SK-N-SH treated with all-trans-retinoic acid at 6 μM for 48 hours (cell line): ENCODE results near the gene SLC24A4.

Experiments used
- ATAC-seq: fragments of 200-7000 bp; cut with Tn5 transposase; 3 replicates; pipeline ENCODE4 v1.9.1; 2020; ENCODE audit warnings: mild to moderate bottlenecking, moderate library complexity
- ARNTL ChIP-seq: fragments of 450-650 bp; formaldehyde crosslinking; IDR thresholded peaks from 2 replicates; pipeline ENCODE4 v1.5.0; 2020; ENCODE audit warnings: low read depth, mild to moderate bottlenecking, moderate library complexity, borderline replicate concordance
- BACH2 ChIP-seq: fragments of 250-450 bp; sonication (Bioruptor Pico); IDR thresholded peaks from 2 replicates; pipeline ENCODE4 v1.9.0; 2021; ENCODE audit warnings: mild to moderate bottlenecking, borderline replicate concordance
- CSDC2 ChIP-seq: fragments of 250-450 bp; sonication (Bioruptor Pico); IDR thresholded peaks from 2 replicates; pipeline ENCODE4 v1.5.0; 2020; ENCODE audit warnings: mild to moderate bottlenecking, moderate library complexity
- ESRRG ChIP-seq: fragments of 250-450 bp; sonication (Bioruptor Pico); IDR thresholded peaks from 2 replicates; pipeline ENCODE4 v1.6.1; 2021; ENCODE audit warnings: mild to moderate bottlenecking
- GLIS3 ChIP-seq: fragments of 250-450 bp; sonication (Bioruptor Pico); IDR thresholded peaks from 2 replicates; pipeline ENCODE4 v1.5.0; 2020; ENCODE audit warnings: mild to moderate bottlenecking, moderate library complexity
- ISL1 ChIP-seq: fragments of 250-450 bp; sonication (Bioruptor Pico); IDR thresholded peaks from 2 replicates; pipeline ENCODE4 v2.1.2; 2022; ENCODE audit warnings: mild to moderate bottlenecking, moderate library complexity
- OSR1 ChIP-seq: fragments of 250-450 bp; sonication (Bioruptor Pico); IDR thresholded peaks from 2 replicates; pipeline ENCODE4 v1.8.0; 2022; ENCODE audit warnings: moderate library complexity, mild to moderate bottlenecking, inconsistent platforms
- PPARA ChIP-seq: fragments of 250-450 bp; sonication (Bioruptor Pico); IDR thresholded peaks from 2 replicates; pipeline ENCODE4 v1.5.0; 2020; ENCODE audit warnings: mild to moderate bottlenecking, borderline replicate concordance
- RARB ChIP-seq: fragments of 250-450 bp; sonication (Bioruptor Pico); IDR thresholded peaks from 2 replicates; pipeline ENCODE4 v1.8.0; 2021; ENCODE audit warnings: mild to moderate bottlenecking, moderate library complexity
- SNAI2 ChIP-seq: fragments of 250-450 bp; sonication (Bioruptor Pico); IDR thresholded peaks from 2 replicates; pipeline ENCODE4 v1.5.0; 2020; ENCODE audit warnings: mild to moderate bottlenecking, moderate library complexity
- TOX ChIP-seq: fragments of 250-450 bp; sonication (Bioruptor Pico); IDR thresholded peaks from 2 replicates; pipeline ENCODE4 v1.8.0; 2021; ENCODE audit warnings: mild to moderate bottlenecking, moderate library complexity, borderline replicate concordance
- ZC3H10 ChIP-seq: fragments of 250-450 bp; sonication (Bioruptor Pico); IDR thresholded peaks from 2 replicates; pipeline ENCODE4 v1.5.1; 2021; ENCODE audit warnings: mild to moderate bottlenecking, moderate library complexity
- ZFP3 ChIP-seq: fragments of 250-450 bp; sonication (Bioruptor Pico); IDR thresholded peaks from 2 replicates; pipeline ENCODE4 v1.5.0; 2020; ENCODE audit warnings: mild to moderate bottlenecking, moderate library complexity
- ZFP30 ChIP-seq: fragments of 450-650 bp; formaldehyde crosslinking; IDR thresholded peaks from 2 replicates; pipeline ENCODE4 v1.5.0; 2022; ENCODE audit warnings: mild to moderate bottlenecking, moderate library complexity
- ZNF565 ChIP-seq: fragments of 450-650 bp; formaldehyde crosslinking; conservative IDR thresholded peaks from 2 replicates; pipeline ENCODE4 v1.5.0; 2020; ENCODE audit warnings: low read depth, mild to moderate bottlenecking, moderate library complexity
- ZNF70 ChIP-seq: fragments of 450-650 bp; formaldehyde crosslinking; IDR thresholded peaks from 2 replicates; pipeline ENCODE4 v1.5.0; 2020; ENCODE audit warnings: mild to moderate bottlenecking, moderate library complexity
- ZNF8 ChIP-seq: fragments of 450-650 bp; formaldehyde crosslinking; IDR thresholded peaks from 2 replicates; pipeline ENCODE4 v1.5.0; 2020; ENCODE audit warnings: mild to moderate bottlenecking, moderate library complexity
- TF ChIP-seq, protein P1 (sequence below): fragments of 250-450 bp; sonication (Bioruptor Pico); IDR thresholded peaks from 2 replicates; pipeline ENCODE4 v1.8.0; 2020; ENCODE audit warnings: mild to moderate bottlenecking, moderate library complexity, borderline replicate concordance
- TF ChIP-seq, protein P2 (sequence below): fragments of 250-450 bp; sonication (Bioruptor Pico); IDR thresholded peaks from 2 replicates; pipeline ENCODE4 v1.5.1; 2021; ENCODE audit warnings: mild to moderate bottlenecking, moderate library complexity
- TF ChIP-seq, protein P3 (sequence below): fragments of 250-450 bp; sonication (Bioruptor Pico); IDR thresholded peaks from 2 replicates; pipeline ENCODE4 v1.5.0; 2020; ENCODE audit warnings: mild to moderate bottlenecking, moderate library complexity
- TF ChIP-seq, protein P4 (sequence below): fragments of 250-450 bp; sonication (Bioruptor Pico); IDR thresholded peaks from 2 replicates; pipeline ENCODE4 v1.5.1; 2020; ENCODE audit warnings: low read depth, mild to moderate bottlenecking, moderate library complexity

The SLC24A4 gene

DNA sequence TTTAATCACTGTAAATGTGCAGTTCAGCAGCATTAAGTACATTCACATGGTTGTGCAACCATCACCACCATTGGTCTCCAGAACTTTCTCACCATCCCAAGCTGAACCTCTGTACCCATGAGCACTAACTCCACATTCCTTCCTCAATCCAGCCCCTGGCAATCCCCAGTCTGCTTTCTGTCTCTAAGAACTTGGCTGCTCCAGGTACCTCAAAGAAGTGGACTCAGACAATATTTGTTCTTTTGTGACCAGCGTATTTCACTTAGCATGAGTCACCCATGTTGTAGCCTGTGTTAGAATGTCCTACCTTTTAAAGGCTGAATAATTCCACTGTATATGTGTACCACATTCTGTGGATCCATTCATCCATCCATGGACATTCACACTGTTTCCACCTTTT, 64.6 kb downstream of the SLC24A4 start:
- no peak for TF ChIP-seq RARB (CRISPR knock-in tag)
- no peak for TF ChIP-seq ZNF8
- no peak for TF ChIP-seq OSR1 (CRISPR knock-in tag)
- no peak for TF ChIP-seq ZFP3 (CRISPR knock-in tag)
- no peak for TF ChIP-seq PPARA (CRISPR knock-in tag)
- TF ChIP-seq ZC3H10 = no peak
- TF ChIP-seq, all 23 proteins: peak for 0
- no peak for ATAC-seq

DNA sequence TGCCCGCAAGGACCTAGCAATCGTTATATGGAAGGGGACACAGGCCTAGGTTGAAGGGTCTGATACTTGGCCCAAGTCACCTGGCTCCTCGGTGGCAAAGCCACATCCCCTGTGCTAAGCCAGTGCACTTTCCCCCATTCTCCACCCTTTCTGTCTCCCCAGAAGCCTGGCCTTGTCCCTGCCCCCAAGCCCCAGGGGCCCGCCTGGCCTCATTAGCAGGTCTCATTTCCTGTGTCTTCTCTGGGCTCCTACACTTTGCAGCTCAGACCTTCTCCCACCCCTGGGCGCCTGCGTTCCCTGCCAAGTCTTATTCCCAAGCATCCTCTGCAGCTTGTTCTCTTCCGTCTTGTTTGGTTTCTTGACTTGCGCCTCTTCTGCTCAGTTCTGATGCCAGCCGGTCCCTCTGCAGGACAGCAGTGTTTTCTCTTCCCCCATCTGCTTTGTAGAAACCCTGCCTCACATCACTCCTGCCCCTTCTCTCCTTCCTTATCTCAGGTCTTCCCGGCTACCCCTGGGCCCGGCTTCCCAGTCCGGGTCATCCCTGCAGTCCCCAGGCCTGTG, 66.7 kb downstream of the SLC24A4 start:
- ATAC-seq = no peak
- TF ChIP-seq, protein P1, sequence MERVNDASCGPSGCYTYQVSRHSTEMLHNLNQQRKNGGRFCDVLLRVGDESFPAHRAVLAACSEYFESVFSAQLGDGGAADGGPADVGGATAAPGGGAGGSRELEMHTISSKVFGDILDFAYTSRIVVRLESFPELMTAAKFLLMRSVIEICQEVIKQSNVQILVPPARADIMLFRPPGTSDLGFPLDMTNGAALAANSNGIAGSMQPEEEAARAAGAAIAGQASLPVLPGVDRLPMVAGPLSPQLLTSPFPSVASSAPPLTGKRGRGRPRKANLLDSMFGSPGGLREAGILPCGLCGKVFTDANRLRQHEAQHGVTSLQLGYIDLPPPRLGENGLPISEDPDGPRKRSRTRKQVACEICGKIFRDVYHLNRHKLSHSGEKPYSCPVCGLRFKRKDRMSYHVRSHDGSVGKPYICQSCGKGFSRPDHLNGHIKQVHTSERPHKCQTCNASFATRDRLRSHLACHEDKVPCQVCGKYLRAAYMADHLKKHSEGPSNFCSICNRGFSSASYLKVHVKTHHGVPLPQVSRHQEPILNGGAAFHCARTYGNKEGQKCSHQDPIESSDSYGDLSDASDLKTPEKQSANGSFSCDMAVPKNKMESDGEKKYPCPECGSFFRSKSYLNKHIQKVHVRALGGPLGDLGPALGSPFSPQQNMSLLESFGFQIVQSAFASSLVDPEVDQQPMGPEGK (CRISPR knock-in tag) = no peak
- TF ChIP-seq OSR1 (CRISPR knock-in tag) (no peak), ZFP30 (CRISPR knock-in tag) (no peak), PPARA (CRISPR knock-in tag) (no peak), TOX (CRISPR knock-in tag) (no peak), ZNF565 (CRISPR knock-in tag) (no peak), ARNTL (no peak), CSDC2 (no peak), ISL1 (CRISPR knock-in tag) (no peak)

DNA sequence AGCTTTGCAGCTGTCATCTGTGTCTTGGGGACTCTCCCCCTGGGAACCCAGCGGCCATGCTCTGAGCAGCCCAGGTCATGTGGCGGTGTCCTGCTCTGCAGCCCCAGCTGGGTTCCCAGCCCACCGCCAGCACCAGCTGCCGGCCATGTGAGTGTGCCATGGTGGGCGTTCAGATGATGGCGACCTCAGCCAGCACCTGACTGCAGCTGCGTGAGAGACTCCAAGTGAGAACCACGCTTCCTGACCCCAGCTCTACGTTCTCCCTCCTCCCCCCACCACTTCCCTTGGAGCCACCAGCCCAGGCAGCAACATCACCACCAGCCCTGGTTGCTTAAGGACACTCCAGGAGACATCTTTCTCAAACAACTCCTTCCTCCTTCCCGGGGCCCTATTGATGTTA, 68.8 kb downstream of the SLC24A4 start:
- TF ChIP-seq TOX (CRISPR knock-in tag) (no peak), ZNF70 (no peak), ZFP3 (CRISPR knock-in tag) (no peak), PPARA (CRISPR knock-in tag) (no peak)
- no peak for ATAC-seq

DNA sequence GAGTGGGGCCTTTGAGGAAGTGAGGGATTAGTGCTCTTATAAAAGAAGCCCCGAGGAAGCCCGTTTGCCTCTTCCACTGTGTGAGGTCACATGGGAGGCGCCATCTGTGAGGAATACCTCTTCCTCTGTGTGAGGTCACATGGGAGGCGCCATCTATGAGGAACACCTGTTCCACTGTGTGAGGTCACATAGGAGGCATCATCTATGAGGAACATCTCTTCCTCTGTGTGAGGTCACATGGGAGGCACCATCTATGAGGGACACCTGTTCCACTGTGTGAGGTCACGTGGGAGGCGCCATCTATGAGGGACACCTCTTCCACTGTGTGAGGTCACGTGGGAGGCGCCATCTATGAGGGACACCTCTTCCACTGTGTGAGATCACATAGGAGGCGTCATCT, 69.7 kb downstream of the SLC24A4 start:
- TF ChIP-seq ZFP3 (CRISPR knock-in tag) (no peak), PPARA (CRISPR knock-in tag) (no peak), ZNF70 (no peak), ZNF565 (CRISPR knock-in tag) (no peak), GLIS3 (CRISPR knock-in tag) (no peak), RARB (CRISPR knock-in tag) (no peak), ARNTL (no peak), ESRRG (CRISPR knock-in tag) (no peak), OSR1 (CRISPR knock-in tag) (no peak), TOX (CRISPR knock-in tag) (no peak), SNAI2 (CRISPR knock-in tag) (no peak), ZNF8 (no peak), BACH2 (CRISPR knock-in tag) (no peak)
- TF ChIP-seq, protein P2, sequence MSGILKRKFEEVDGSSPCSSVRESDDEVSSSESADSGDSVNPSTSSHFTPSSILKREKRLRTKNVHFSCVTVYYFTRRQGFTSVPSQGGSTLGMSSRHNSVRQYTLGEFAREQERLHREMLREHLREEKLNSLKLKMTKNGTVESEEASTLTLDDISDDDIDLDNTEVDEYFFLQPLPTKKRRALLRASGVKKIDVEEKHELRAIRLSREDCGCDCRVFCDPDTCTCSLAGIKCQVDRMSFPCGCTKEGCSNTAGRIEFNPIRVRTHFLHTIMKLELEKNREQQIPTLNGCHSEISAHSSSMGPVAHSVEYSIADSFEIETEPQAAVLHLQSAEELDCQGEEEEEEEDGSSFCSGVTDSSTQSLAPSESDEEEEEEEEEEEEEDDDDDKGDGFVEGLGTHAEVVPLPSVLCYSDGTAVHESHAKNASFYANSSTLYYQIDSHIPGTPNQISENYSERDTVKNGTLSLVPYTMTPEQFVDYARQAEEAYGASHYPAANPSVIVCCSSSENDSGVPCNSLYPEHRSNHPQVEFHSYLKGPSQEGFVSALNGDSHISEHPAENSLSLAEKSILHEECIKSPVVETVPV = no peak
- TF ChIP-seq, protein P1 (CRISPR knock-in tag) = no peak
- TF ChIP-seq, protein P3, sequence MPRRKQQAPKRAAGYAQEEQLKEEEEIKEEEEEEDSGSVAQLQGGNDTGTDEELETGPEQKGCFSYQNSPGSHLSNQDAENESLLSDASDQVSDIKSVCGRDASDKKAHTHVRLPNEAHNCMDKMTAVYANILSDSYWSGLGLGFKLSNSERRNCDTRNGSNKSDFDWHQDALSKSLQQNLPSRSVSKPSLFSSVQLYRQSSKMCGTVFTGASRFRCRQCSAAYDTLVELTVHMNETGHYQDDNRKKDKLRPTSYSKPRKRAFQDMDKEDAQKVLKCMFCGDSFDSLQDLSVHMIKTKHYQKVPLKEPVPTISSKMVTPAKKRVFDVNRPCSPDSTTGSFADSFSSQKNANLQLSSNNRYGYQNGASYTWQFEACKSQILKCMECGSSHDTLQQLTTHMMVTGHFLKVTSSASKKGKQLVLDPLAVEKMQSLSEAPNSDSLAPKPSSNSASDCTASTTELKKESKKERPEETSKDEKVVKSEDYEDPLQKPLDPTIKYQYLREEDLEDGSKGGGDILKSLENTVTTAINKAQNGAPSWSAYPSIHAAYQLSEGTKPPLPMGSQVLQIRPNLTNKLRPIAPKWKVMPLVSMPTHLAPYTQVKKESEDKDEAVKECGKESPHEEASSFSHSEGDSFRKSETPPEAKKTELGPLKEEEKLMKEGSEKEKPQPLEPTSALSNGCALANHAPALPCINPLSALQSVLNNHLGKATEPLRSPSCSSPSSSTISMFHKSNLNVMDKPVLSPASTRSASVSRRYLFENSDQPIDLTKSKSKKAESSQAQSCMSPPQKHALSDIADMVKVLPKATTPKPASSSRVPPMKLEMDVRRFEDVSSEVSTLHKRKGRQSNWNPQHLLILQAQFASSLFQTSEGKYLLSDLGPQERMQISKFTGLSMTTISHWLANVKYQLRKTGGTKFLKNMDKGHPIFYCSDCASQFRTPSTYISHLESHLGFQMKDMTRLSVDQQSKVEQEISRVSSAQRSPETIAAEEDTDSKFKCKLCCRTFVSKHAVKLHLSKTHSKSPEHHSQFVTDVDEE = no peak
- TF ChIP-seq, protein P4, sequence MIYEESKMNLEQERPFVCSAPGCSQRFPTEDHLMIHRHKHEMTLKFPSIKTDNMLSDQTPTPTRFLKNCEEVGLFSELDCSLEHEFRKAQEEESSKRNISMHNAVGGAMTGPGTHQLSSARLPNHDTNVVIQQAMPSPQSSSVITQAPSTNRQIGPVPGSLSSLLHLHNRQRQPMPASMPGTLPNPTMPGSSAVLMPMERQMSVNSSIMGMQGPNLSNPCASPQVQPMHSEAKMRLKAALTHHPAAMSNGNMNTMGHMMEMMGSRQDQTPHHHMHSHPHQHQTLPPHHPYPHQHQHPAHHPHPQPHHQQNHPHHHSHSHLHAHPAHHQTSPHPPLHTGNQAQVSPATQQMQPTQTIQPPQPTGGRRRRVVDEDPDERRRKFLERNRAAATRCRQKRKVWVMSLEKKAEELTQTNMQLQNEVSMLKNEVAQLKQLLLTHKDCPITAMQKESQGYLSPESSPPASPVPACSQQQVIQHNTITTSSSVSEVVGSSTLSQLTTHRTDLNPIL = no peak
- ATAC-seq = no peak
